ENCODE measurements around the gene MOV10L1. TPM values are rescaled to one million over a fixed set of nuclear protein-coding genes. Genes with fewer than 3 reads are reported as not detected.

MOV10L1 gene
- total and polyA plus RNA-seq, 2 donors (not counting 3 experiments of a cell fraction or from before 2014, with no cell fraction given): 27.6 to 37.6 TPM

DNA sequence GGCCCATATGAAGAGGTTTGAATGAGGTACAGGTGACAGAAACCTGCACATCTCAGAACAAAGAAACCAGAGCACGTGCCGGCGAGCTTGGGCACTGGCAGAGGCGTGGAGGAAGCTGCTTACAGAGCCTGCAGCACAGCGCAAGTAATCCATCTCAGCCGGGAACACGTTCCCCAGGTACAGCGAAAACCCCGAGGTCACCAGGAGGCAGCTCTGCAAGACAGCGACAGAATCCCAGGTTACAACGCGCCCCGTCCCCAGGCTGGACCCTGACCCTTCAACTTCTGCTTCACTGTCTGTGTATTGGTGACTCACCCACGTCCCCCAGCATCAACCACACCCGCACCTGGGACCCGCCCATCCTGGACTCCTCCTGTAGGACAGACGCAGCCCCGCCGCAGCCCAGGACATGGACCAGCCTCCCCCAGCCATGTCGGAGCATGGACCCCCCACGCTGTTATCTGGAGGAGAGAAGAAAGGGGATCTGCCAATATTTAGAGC lies 6.8 kb upstream of the MOV10L1 start:
- dilution Hi-C loops (cut with MboI; ENCODE audit: extremely low pct_ligation_motif_present, low sequenced_read_pairs): no loop called here
- H3K9ac ChIP-seq (replicated peaks; ENCODE audit: extremely low read depth, insufficient read depth, low read length): no peak overlapping the region

More for the DNA sequence above, 6.8 kb upstream of the MOV10L1 start:
- Histone ChIP-seq H2AFZ (ENCODE audit: low read depth, low read length) (no peak overlapping the region), H3K4me3 (replicated peaks in 1 of 3; ENCODE audit: insufficient read depth in 1 of 3, low read depth in 1 of 3, low read length in 3 of 3) (no peak overlapping the region), H3K27ac (ENCODE audit: insufficient read depth, low read depth, low read length) (no peak overlapping the region), H3K36me3 (ENCODE audit: control insufficient read depth in 2 of 2, extremely low read depth in 1 of 2, insufficient read depth in 2 of 2, low read length in 2 of 2) (no peaks in the 10 kb centered on the region), H4K20me1 (replicated peaks; ENCODE audit: control insufficient read depth, extremely low read depth, insufficient read depth, low read length) (no peaks in the 10 kb centered on the region), H3K4me2 (ENCODE audit: insufficient read depth, low read length) (no peak overlapping the region), H3K9me1 (replicated peaks; ENCODE audit: control insufficient read depth, extremely low read depth, insufficient read depth, low read length) (no peaks in the 10 kb centered on the region), H3K27me3 (ENCODE audit: control insufficient read depth in 2 of 2, insufficient read depth in 2 of 2, low read length in 2 of 2) (peaks cover 0 to 6% of the 10 kb centered on the region in 2 experiments), H3K79me2 (ENCODE audit: control insufficient read depth, insufficient read depth, low read length) (no peaks in the 10 kb centered on the region), H3K4me1 (ENCODE audit: control insufficient read depth, extremely low read depth, insufficient read depth, low read length) (no peaks in the 10 kb centered on the region), H3K9me3 (replicated peaks; ENCODE audit: control insufficient read depth, insufficient read depth, low read length) (no peaks in the 10 kb centered on the region)
- CTCF ChIA-PET: interaction anchor here (1.6 kb wide), 1 partner anchor 10 kb away, joined by 4 read pairs; no protein-coding TSS in a partner anchor
- BruUV-seq (replicated peaks): no TSS peak
- POLR2A ChIA-PET: no interaction called here
- intact Hi-C loops (cut with micrococcal nuclease): no loop called here
- TF ChIP-seq, protein P1, sequence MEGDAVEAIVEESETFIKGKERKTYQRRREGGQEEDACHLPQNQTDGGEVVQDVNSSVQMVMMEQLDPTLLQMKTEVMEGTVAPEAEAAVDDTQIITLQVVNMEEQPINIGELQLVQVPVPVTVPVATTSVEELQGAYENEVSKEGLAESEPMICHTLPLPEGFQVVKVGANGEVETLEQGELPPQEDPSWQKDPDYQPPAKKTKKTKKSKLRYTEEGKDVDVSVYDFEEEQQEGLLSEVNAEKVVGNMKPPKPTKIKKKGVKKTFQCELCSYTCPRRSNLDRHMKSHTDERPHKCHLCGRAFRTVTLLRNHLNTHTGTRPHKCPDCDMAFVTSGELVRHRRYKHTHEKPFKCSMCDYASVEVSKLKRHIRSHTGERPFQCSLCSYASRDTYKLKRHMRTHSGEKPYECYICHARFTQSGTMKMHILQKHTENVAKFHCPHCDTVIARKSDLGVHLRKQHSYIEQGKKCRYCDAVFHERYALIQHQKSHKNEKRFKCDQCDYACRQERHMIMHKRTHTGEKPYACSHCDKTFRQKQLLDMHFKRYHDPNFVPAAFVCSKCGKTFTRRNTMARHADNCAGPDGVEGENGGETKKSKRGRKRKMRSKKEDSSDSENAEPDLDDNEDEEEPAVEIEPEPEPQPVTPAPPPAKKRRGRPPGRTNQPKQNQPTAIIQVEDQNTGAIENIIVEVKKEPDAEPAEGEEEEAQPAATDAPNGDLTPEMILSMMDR (IDR thresholded peaks at IDR 0.05; ENCODE audit: extremely low read depth in 1 of 2, insufficient read depth in 1 of 2, low read depth in 1 of 2, low read length in 2 of 2): no peak
- TF ChIP-seq EZH2 (IDR thresholded peaks at IDR 0.05; ENCODE audit: borderline replicate concordance, low read depth, low read length, severe bottlenecking) (no peak), POLR2A (IDR thresholded peaks at IDR 0.05; ENCODE audit: low read depth, low read length) (no peak), JUN (IDR thresholded peaks at IDR 0.05; ENCODE audit: borderline replicate concordance, insufficient read depth, insufficient read length, low read depth) (no peak), MAX (IDR thresholded peaks at IDR 0.05; ENCODE audit: insufficient read depth, insufficient read length) (no peak), POLR2AphosphoS5 (IDR thresholded peaks at IDR 0.05; ENCODE audit: insufficient read depth, low read depth, low read length) (no peak), GATA2 (IDR thresholded peaks at IDR 0.05; ENCODE audit: insufficient read depth, insufficient read length, low read depth, low read length) (no peak), FOS (IDR thresholded peaks at IDR 0.05; ENCODE audit: borderline replicate concordance, insufficient read depth, low read length) (no peak)
- FAIRE-seq: no peak
- DNase-seq (ENCODE audit: low read depth, low spot score): no peak

All from endothelial cell of umbilical vein (primary cell).